PC-9 (cell line): Measurements from ENCODE around the gene CCDC60. TPM values are rescaled to one million over a fixed set of nuclear protein-coding genes. Genes with fewer than 3 reads are reported as not detected.

ENCODE experiments used
- BruUV-seq: library from RNA; stranded (reverse); fragments of 400-500 nt; replicated peaks from 2 replicates; lab custom pipeline; 2021; lab: Mats Ljungman, UMichigan
- CTCF ChIA-PET: fragments of 300-600 bp; sonication (Branson Sonifier 250); formaldehyde crosslinking; loops from one replicate; lab custom pipeline; 2022; ENCODE audit warnings: antibody characterized with exemption; lab: Charles Lee
- POLR2A ChIA-PET: fragments of 300-600 bp; sonication (Branson Sonifier 250); formaldehyde crosslinking; loops from one replicate; lab custom pipeline; 2022; ENCODE audit warnings: antibody characterized with exemption; ENCODE audit not compliant: unreplicated experiment; lab: Charles Lee
- DNase-seq, 2 experiments: peaks; one replicate each; pipeline versions ENCODE4 v3.0.0 to v3.0.0-alpha.2; 2015 to 2022; ENCODE audit warnings: mixed read lengths in 1 of 2
- H2AFZ ChIP-seq: fragments of 200-600 bp; sonication (generic); 2 replicates; pipeline ENCODE4 v1.8.1; 2017; ENCODE audit warnings: antibody characterized with exemption
- H3F3A ChIP-seq: fragments of 200-600 bp; sonication (generic); 2 replicates; pipeline ENCODE4 v1.8.1; 2017; ENCODE audit warnings: antibody characterized with exemption, mild to moderate bottlenecking, low read depth; ENCODE audit not compliant: insufficient read depth
- H3K27ac ChIP-seq: fragments of 200-600 bp; sonication (generic); 2 replicates; pipeline ENCODE4 v1.6.1; 2016; ENCODE audit warnings: mixed run types
- H3K27me3 ChIP-seq: fragments of 200-600 bp; sonication (generic); 2 replicates; pipeline ENCODE4 v1.6.1; 2016; ENCODE audit warnings: low read depth, mixed run types; ENCODE audit not compliant: insufficient read depth
- H3K36me3 ChIP-seq: fragments of 200-600 bp; sonication (generic); 2 replicates; pipeline ENCODE4 v1.6.1; 2016; ENCODE audit warnings: low read depth, mixed run types
- H3K4me1 ChIP-seq: fragments of 200-600 bp; sonication (generic); replicated peaks from 2 replicates; pipeline ENCODE4 v1.6.1; 2016; ENCODE audit warnings: mixed run types; ENCODE audit not compliant: insufficient read depth
- H3K4me2 ChIP-seq: fragments of 200-600 bp; sonication (generic); 2 replicates; pipeline ENCODE4 v1.6.1; 2017; ENCODE audit warnings: mixed run types
- H3K4me3 ChIP-seq: fragments of 200-600 bp; sonication (generic); 2 replicates; pipeline ENCODE4 v1.6.1; 2016; ENCODE audit warnings: mixed run types
- H3K79me2 ChIP-seq: fragments of 200-600 bp; sonication (generic); 2 replicates; pipeline ENCODE4 v1.6.1; 2017; ENCODE audit warnings: low read depth, mixed run types
- H3K9me2 ChIP-seq: fragments of 200-600 bp; sonication (generic); 2 replicates; pipeline ENCODE4 v1.8.1; 2017; ENCODE audit warnings: mild to moderate bottlenecking; ENCODE audit not compliant: insufficient read depth
- H3K9me3 ChIP-seq: fragments of 200-600 bp; sonication (generic); 2 replicates; pipeline ENCODE4 v1.8.1; 2016; ENCODE audit warnings: low read depth; ENCODE audit not compliant: insufficient read depth
- H4K20me1 ChIP-seq: fragments of 200-600 bp; sonication (generic); 2 replicates; pipeline ENCODE4 v1.8.1; 2017; ENCODE audit not compliant: insufficient read depth
- CTCF ChIP-seq: fragments of 200-600 bp; sonication (generic); conservative IDR thresholded peaks from 2 replicates; pipeline ENCODE4 v1.6.1; 2017; ENCODE audit warnings: mixed run types, antibody characterized with exemption, mild to moderate bottlenecking, moderate library complexity
- EZH2 ChIP-seq: fragments of 200-600 bp; sonication (generic); IDR thresholded peaks from 2 replicates; pipeline ENCODE4 v1.8.0; 2017; ENCODE audit warnings: antibody characterized with exemption, low read depth
- intact Hi-C: fragments of 100-400 bp; cut with micrococcal nuclease; formaldehyde crosslinking; loops from one replicate; pipeline ENCODE4 v1.10.0; 2022; ENCODE audit not compliant: unreplicated experiment
- total RNA-seq: library from RNA; stranded (reverse); gene quantifications from 2 replicates; pipeline ENCODE4 v1.2.3, GENCODE V29; 2021

The CCDC60 gene
- total RNA-seq, 1 experiment from 2014 or later: not detected

- peak in 1 of 2 experiments; percentile 21 for DNase-seq
- TF ChIP-seq EZH2 (no peak), CTCF (no peak)
- ChIA-PET CTCF (no interaction called here), POLR2A (no interaction called here)
- intact Hi-C loops: no loop called here
- H3K36me3 ChIP-seq: no peaks in the 10 kb centered on the region
- H3K4me1 ChIP-seq: no peaks in the 10 kb centered on the region
- H3K9me3 ChIP-seq: no peaks in the 10 kb centered on the region
- no peaks in the 10 kb centered on the region for H3K79me2 ChIP-seq
- no peak overlapping the region for H2AFZ ChIP-seq
- 0 out of 2 replicates have a peak, but pooled peaks cover 4% of the 10 kb centered on the region for H3K27me3 ChIP-seq
- H4K20me1 ChIP-seq: no peaks in the 10 kb centered on the region
- no peak overlapping the region for H3K4me3 ChIP-seq
- no peaks in the 10 kb centered on the region for H3K9me2 ChIP-seq
- no TSS peak for BruUV-seq
- no peak overlapping the region for H3K4me2 ChIP-seq
- no peak overlapping the region for H3K27ac ChIP-seq
- no peaks in the 10 kb centered on the region for H3F3A ChIP-seq
Measured at GRCh38 chr12:119417440-119417839, 82.9 kb downstream of the CCDC60 start.

- H3K27ac ChIP-seq: no peak overlapping the region
- no peak for TF ChIP-seq EZH2
- TF ChIP-seq CTCF: no peak
- H3K27me3 ChIP-seq: 0 out of 2 replicates have a peak, but pooled peaks cover 6% of the 10 kb centered on the region
- H2AFZ ChIP-seq: no peak overlapping the region
- no peak for DNase-seq
- no peaks in the 10 kb centered on the region for H3K79me2 ChIP-seq
- no peaks in the 10 kb centered on the region for H3F3A ChIP-seq
- BruUV-seq: no TSS peak
- ChIA-PET POLR2A (no interaction called here), CTCF (no interaction called here)
- H3K4me3 ChIP-seq: no peak overlapping the region
- no peaks in the 10 kb centered on the region for H4K20me1 ChIP-seq
- intact Hi-C loops: no loop called here
- H3K36me3 ChIP-seq: no peaks in the 10 kb centered on the region
- H3K9me3 ChIP-seq: no peaks in the 10 kb centered on the region
- H3K9me2 ChIP-seq: no peaks in the 10 kb centered on the region
- H3K4me2 ChIP-seq: no peak overlapping the region
- no peaks in the 10 kb centered on the region for H3K4me1 ChIP-seq
Measured at GRCh38 chr12:119419381-119419780, 84.9 kb downstream of the CCDC60 start.

GRCh38 chr12:119423285-119423684 lies 88.8 kb downstream of the CCDC60 start:
- Histone ChIP-seq H3K9me3 (no peaks in the 10 kb centered on the region), H3K4me2 (no peak overlapping the region), H3K27me3 (0 out of 2 replicates have a peak, but pooled peaks cover 6% of the 10 kb centered on the region), H4K20me1 (no peaks in the 10 kb centered on the region), H3K4me3 (no peak overlapping the region), H3F3A (no peaks in the 10 kb centered on the region), H3K36me3 (no peaks in the 10 kb centered on the region), H3K27ac (no peak overlapping the region), H2AFZ (no peak overlapping the region), H3K79me2 (no peaks in the 10 kb centered on the region), H3K9me2 (no peaks in the 10 kb centered on the region), H3K4me1 (no peaks in the 10 kb centered on the region)
- intact Hi-C loops: no loop called here
- BruUV-seq: no TSS peak
- POLR2A ChIA-PET: no interaction called here
- CTCF ChIA-PET: no interaction called here
- DNase-seq: no peak
- TF ChIP-seq EZH2: no peak
- no peak for TF ChIP-seq CTCF
